T-helper 9 cell (primary cell): ENCODE results near the gene LRCH2.
"Not testable (repeated sequence)": the region's sequence is repeated elsewhere in the genome, so short reads cannot be mapped to it uniquely, and the experiment has no call there.

ENCODE experiments used
- DNase-seq: peaks from one replicate; pipeline ENCODE4 v3.0.0-alpha.2; 2020

Gene LRCH2

DNA sequence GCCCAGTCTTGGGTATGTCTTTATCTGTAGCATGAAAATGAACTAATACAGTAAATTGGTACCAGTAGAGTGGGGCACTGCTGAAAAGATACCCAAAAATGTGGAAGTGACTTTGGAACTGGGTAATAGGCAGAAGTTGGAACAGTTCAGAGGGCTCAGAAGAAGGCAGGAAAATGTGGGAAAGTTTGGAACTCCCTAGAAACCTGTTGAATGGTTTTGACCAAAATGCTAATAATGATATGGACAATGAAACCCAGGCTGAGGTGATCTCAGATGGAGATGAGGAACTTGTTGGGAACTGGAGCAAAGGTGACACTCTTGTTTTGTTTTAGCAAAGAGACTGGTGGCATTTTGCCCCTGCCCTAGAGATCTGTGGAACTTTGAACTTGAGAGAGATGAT is 24.3 kb downstream of the LRCH2 start:
- not testable (repeated sequence) for DNase-seq

DNA sequence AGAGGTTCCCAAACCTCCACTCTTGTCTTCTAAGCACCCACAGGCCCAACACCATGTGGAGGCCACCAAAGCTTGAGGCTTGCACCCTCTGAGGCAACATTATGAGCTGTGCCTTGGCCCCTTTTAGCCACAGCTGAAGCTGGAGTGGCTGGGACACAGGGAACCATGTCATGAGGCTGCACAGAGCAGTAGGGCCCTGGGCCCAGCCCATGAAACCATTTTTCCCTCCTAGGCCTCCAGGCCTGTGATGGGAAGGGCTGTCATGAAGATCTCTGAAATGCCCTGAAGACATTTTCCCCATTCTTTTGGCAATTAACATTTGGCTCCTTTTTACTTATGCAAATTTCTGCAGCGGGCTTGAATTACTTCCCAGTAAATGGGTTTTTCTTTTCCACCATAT is 29.9 kb downstream of the LRCH2 start:
- no peak for DNase-seq

DNA sequence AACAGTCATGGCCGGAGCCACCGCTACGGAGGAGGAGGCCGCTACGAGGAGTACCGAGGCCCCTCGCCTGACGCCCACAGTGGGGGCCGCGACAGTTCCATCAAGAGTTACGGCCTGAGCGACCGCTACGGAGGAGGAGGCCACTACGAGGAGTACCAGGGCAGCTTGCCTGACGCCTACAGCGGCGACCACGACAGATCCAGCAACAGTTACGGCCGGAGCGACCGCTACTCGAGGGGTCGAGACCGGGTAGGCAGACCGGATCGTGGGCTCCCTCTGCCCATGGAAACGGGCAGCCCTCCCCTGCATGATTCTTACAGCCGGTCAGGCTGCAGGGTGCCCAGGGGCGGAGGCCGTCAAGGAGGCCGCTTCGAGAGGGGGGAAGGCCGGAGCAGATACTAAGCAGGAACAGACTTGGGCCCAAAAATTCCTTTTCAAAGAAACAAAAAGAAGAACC is 41.6 kb downstream of the LRCH2 start:
- no peak for DNase-seq

DNA sequence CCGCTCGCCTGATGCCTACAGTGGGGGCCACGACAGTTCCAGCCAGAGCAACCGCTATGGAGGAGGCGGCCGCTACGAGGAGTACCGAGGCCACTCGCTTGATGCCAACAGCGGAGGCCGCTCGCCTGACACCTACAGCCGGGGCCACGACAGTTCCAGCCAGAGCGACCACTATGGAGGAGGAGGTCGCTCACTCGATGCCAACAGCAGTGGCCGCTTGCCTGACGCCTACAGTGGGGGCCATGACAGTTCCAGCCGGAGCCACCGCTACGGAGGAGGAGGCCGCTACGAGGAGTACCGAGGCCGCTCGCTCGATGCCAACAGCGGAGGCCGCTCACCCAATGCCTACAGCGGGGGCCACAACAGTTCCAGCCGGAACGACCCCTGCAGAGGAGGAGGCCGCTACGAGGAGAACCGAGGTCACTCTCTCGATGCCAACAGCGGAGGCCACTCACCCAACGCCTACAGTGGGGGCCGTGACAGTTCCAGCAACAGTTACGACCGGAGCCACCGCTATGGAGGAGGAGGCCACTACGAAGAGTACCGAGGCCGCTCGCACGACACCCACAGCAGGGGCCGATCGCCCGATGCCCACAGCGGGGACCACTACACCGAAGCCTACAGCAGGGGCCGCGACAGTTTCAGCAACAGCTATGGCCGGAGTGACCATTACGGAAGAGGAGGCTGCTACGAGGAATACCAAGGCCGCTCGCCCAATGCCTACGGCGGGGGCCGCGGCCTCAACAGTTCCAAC is 42.2 kb downstream of the LRCH2 start:
- no peak for DNase-seq

DNA sequence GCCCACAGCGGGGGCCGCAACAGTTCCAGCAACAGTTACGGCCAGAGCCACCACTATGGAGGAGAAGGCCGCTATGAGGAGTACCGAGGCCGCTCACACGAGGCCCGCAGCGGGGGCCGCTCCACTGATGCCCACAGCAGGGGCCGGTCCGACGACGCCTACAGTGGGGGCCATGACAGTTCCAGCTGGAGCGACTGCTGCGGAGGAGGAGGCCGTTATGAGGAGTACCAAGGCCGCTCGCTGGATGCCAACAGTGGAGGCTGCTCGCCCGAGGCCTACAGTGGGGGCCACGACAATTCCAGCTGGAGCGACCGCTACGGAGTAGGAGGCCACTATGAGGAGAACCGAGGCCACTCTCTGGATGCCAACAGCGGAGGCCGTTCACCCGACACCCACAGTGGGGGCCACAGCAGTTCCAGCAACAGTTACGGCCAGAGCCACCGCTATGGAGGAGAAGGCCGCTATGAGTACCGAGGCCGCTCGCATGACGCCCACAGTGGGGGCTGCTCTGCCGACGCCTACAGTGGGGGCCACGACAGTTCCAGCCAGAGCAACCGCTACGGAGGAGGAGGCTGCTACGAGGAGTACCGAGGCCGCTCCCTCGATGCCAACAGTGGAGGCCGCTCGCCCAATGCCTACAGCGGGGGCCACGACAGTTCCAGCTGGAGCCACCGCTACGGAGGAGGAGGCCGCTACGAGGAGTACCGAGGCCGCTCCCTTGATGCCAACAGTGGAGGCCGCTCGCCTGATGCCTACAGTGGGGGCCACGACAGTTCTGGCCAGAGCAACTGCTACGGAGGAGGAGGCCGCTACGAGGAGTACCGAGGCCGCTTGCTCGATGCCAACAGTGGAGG is 43.0 kb downstream of the LRCH2 start:
- DNase-seq = no peak

DNA sequence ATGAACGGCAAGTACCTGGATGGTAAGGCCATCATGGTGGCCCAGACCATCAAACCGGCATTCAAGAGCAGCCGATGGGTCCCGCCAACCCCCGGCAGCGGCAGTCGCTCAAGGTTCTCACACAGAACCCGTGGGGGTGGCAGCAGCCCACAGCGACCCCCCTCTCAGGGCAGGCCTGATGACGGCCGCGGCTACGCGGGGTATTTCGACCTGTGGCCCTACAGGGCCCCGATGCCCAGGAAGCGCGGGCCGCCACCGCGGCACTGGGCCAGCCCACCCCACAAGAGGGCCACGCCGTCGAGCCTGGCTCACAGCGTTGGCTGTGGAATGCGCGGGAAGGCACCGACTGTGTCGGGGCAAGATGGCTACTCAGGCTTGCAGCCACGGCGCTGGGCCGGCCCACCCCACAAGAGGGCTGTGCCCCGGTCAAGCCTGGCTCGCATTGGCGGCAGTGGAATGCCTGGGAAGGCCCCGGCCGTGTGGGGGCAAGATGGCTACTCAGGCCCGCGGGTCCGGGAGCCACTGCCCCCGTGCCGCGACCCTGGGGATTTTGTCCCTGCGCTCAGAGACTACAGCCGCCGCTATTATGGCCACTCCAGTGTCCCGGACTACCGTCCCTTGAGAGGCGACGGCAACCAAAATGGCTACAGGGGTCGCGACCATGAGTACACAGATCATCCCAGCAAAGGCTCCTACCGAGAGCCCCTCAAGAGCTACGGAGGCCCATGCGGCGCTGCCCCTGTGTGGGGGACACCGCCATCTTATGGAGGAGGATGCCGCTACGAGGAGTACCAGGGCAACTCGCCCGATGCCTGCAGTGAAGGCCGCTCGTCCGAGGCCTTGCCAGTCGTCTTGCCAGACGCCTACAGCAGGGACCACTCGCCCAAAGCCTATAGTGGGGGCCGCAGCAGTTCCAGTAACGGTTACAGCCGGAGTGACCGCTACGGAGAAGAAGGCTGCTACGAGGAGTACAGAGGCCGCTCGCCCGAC is 44.0 kb downstream of the LRCH2 start:
- DNase-seq = no peak

DNA sequence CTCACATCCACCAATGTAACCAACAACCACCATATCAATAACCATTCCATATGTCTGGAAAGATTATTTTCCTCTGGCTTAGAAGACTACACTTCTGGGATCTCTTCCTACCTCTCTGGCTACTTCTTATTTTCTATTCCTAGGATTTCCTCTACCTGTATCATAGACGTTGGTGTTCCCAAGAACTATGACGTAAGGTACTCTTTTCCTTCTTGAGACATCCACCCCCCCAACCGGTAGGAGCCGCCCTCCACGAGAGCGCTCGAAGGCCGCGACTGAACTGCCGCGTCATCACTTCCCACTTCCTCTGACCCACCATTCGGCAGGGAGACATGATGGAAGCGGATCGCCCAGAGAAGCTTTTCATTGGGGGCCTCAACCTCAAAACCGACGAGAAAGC is 44.8 kb downstream of the LRCH2 start, which contains the start of gene RBMXL3:
Gene RBMXL3 (plus strand): TSS at position 301 of the 400 bp plus-strand sequence. CDS start 32 bp downstream, at position 333.
- DNase-seq = no peak

DNA sequence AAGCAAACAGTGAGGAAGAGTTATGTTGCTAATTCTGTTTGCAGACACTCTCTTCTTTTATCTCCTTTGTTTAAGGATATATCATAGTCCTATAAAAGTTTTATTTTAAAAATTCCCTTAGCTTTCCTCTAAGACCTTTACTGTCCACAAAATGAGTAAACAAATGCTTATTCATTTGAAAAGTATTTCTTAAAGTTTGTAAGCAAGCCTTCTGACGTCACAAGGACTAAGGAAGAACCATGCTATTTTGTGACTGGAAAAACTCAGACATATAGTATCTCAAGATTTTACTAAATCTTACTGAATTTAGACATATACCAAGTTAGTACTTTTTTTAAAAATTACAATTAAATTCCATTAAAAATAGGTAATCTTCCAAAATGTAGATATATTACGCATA is 49.9 kb downstream of the LRCH2 start:
- DNase-seq = no peak

DNA sequence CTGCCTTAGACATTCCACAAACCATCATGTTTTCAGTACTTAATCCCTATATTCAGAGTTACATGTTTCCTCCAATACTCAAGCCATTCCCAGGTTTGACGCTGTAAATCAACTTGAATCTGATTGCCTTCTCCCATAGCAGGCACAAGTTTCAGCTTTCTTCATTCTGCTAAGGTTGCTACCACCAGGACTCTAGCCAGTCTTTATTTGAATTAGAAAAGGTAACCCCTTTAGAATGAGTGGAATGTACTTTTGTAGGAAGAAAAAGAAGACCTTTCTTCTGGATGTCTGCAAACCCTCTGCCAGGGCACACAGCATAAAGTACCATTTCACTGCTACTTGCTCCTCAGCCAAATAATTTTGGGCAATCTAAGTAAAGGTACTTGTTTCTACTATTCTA is 55.4 kb downstream of the LRCH2 start:
- no peak for DNase-seq

DNA sequence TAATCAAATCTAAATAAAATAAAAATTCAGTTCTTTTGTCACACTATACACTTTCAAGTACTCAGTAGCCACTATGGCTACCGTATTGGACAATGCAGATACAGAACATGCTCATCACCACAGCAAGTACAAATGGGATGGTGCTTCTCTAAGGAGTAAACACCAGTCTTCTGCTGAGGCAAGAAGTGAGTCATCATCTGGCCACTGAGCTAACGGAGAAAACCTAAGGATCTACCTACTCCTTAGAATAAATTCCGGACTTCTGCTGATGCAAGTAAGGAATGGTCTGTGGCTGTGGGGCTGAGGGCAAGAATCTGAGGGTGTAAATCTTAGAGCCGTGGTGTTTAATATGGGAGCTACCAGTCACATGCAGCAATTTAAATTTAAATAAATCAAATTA is 56.0 kb downstream of the LRCH2 start:
- no peak for DNase-seq

DNA sequence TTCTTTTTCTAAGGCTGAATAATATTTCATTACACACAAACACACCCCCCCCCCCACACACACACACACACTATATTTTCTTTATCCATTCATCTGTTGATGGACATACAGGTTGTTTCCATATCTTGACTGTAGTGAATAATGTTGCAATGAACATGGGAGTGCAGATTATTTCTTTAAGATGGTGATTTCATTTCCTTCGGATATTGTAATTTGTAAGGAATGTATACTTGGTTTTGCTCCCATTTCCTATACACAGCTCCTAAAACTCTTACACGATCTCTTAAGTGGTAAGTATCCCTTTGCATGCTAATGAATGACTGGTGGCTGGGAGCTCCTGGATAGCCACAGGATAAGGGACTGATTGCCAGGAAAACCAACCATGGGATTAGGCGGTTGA is 59.3 kb downstream of the LRCH2 start:
- no peak for DNase-seq

DNA sequence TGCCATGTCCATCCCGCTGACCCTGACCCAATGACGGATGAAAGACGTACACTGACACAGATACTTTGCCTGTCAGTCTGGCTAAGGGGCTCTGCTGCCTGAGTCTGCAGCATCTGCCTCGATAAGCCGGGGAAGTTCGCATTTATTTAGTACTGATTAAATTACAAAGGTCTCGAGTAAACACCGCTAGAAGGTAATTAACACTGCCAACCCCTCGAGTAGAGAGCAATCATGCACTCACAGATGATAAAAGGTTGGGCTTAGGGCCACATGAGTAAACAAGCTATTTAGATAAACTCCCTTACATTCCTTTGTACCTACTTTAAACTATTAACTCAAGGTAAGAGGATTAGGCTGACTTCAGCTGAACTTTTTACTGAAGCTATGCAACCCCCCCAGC is 60.7 kb downstream of the LRCH2 start:
- no peak for DNase-seq

DNA sequence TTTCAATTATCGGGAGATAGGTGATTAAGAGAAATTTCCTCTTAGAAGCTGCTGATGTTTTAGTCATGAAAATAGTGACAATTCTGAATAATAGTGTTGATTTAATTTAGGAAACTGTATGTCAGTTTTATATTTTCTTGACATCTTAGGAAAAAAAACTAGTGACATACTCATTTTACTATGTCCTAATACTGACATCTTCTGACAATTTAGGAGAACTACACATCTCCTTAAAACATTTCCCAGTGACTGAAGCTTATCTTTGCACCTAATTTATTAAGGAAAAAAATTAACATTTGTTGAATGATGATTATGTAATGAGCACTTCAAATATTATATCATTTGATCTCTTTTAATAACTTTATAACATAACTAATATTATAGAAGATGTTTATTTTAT is 86.7 kb downstream of the LRCH2 start:
- DNase-seq = no peak

DNA sequence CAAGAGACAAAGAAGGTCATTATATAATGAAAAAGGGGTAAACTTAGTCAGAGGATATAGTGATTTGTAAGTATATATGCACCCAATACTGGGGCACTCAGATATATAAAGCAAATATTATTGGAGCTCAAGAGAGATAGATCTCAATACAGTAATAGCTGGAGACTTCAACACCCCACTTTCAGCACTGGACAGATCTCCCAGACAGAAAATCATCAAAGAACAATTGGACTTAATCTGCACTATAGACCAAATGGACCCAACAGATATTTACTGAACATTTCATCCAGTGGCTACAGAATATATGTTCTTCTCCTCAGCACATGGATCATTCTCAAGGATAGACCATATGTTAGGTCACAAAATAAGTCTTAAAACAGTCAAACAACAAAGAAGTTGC is 91.8 kb downstream of the LRCH2 start:
- no peak for DNase-seq

DNA sequence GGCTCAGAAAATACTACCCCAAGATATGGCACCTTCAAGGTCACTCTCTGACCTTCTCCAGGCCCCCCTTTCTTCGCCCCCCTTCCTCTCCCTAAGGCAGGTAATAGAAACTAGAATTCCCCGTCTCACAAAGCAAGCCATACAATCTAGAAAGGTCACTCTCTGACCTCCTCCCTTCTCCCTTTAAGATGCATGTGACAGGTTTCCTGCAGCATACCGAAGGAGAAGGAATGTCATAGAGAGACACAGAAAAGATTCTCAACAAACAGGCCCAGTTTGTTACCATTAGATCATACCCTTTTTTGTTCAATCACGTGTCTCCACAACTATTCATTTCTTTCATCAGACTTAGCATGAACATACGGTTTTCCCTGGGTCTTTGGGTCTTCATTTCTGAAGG is 95.9 kb downstream of the LRCH2 start:
- no peak for DNase-seq

DNA sequence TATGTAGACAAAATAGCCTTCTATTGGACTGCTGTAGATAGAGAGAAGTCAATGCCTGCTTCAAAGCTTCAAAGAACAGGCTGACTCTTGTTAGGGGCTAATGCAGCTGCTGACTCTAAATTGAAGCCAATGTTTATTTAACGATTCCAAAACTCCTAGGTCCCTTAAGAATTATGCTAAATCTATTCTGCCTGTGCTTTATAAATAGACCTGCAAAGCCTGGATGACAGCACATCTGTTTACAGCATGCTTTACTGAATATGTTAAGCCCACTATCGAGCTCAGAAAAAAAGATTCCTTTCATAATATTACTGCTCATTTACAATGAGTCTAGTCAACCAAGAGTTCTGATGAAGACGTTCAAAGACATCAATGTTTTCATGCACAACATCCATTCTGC is 99.5 kb downstream of the LRCH2 start:
- no peak for DNase-seq

DNA sequence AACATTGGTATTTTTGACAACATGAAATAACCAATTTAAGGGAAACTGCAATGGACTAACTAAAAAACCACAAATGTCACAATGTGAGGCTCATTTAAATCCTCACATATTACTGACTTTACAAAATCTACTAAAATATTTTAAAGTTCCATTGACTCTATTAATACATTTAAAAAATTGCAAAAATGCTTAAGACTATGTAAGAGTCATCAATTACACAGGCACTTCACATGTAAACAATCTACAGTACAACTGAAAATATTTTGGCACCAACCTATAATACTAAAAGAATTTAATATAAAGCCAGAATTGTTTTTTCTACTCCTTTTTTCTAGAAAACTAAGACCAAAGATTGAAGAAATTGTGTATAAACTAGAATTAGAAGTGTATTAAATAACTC is 121.5 kb downstream of the LRCH2 start:
- no peak for DNase-seq

DNA sequence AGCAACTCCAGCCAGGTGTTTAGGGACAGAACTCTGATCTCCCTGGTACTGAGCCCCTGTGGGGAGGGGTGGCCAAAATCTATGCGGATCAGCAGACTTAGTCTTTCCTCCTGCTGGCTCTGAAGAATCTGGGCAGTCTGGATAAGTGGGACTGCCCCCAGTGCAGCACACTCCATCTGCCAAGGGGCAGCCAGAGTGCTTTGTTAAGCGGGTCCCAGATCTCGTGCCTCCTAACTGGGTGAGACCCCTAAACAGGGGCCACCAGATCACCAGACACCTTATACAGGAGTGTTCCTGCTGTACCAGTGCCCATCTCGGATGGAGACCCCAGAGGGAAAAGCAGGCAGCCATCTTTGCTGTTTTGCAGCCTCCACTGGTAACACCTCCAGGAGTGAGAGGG is 135.0 kb downstream of the LRCH2 start:
- no peak for DNase-seq

DNA sequence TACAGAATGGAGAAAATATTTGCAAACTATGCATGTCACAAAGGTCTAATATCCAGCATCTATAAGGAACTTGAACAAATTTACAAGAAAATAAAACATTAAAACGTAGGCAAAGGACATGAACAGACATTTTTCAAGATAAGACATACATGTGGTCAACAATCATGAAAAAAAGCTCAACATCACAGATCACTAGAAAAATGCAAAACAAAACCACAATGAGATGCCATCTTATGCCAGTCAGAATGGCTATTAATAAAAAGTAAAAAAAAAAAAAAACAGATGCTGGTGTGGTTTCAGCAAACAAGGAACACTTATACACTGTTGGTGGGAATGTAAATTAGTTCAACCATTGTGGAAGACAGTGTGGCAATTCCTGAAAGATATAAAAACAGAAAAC is 140.7 kb downstream of the LRCH2 start:
- no peak for DNase-seq

DNA sequence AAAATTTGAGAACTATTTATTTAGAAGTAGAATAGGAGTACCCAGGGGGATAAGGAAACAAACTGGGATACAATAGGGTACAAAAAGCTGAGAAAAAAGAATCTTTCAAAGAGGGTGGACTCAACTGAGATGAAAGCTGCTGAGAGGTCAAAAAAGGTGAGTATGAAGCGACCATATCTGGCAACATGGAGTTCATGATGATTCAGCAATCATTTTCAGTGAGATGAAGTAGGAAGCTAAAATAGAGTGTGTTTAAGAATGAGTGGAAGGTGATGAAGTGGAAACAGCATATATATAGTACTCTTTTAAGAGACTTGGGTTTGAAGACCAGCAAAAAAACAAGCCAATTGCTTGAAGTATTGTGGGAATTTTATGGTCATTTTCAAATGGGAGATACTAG is 144.5 kb downstream of the LRCH2 start:
- no peak for DNase-seq

DNA sequence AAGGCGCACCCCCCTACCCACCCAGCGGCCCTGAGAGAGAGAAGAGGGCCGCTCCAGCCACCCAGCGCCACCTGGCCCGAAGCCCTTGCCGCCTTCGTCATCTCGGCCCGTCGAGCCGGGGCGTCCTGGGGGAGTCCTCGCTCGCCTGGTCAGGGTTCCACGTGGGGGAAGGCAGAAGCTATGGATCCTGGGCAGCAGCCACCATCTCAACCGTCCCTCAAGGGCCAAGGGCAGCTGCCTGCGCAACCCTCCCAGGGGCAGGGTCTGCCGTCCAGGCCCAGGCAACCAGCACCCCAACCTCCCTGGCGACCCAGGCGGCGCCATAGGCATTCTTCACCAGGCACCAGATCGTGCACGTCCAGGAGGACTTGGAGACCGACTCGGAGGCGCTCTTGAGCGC is 165.0 kb downstream of the LRCH2 start:
- DNase-seq = no peak

DNA sequence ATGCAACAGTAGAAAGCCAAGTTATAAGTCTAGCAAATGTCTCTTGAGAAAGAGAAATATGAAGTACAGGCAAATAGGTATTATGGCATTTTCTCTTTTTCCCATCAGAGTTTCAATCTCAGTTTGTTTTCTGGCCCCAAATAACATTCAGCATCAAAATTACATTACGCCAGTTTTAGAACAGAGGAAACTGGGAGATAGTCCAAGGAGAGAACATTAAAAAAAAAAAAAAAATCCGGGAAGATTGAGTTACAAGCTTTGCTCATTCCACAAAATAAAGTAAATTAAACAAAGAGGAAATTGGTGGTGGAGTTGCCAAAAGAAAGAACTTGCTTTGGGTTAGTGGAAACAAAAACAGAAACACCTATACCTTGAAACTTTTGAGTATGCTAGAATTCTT is 166.1 kb downstream of the LRCH2 start:
- no peak for DNase-seq

DNA sequence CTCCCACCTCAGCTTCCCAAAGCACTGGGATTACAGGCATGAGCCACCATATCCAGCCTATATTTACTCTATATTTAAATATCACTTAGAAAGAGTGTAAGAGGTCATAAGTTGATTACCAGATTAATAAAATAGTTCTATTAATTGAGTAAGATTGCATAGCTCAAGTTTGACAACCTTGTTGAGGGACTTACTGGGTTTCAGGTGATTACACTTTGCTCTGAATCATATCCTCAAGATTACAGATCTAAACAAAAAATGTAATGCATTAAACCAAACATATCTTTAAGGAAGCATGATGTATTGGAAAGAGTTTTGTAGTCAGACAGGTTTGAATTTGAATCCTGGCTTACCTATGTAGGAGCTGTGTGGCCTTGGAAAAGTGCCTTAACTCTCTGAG is 168.6 kb downstream of the LRCH2 start:
- DNase-seq = no peak
